ENCODE results near the gene FLNC. TPM values are rescaled to one million over a fixed set of nuclear protein-coding genes. Genes with fewer than 3 reads are reported as not detected.

The FLNC gene
- total RNA-seq, 1 donor from 2014 or later = 7.7 TPM

GRCh38 chr7:128835231-128835751 is 5.1 kb downstream of the FLNC start:
- Mint-ChIP-seq H3K4me1 (ENCODE audit: unreplicated experiment) (no peaks in the 10 kb centered on the region), H3K4me3 (ENCODE audit: unreplicated experiment) (no peak overlapping the region), H3K9me3 (ENCODE audit: unreplicated experiment) (no peaks in the 10 kb centered on the region), H3K27me3 (ENCODE audit: unreplicated experiment) (peaks cover 18% of the 10 kb centered on the region), H3K27ac (ENCODE audit: unreplicated experiment) (no peak overlapping the region), H3K36me3 (ENCODE audit: low read depth, unreplicated experiment) (no peaks in the 10 kb centered on the region)
- DNase-seq (ENCODE audit: low spot score) = no peak
- TF ChIP-seq CTCF (IDR thresholded peaks at IDR 0.05; ENCODE audit: unreplicated experiment) = no peak

GRCh38 chr7:128835790-128836641 is 5.8 kb downstream of the FLNC start:
- H3K9me3 Mint-ChIP-seq (ENCODE audit: unreplicated experiment) = no peaks in the 10 kb centered on the region
- H3K4me3 Mint-ChIP-seq (ENCODE audit: unreplicated experiment) = no peak overlapping the region
- TF ChIP-seq CTCF (IDR thresholded peaks at IDR 0.05; ENCODE audit: unreplicated experiment) = no peak
- no peaks in the 10 kb centered on the region for H3K4me1 Mint-ChIP-seq (ENCODE audit: unreplicated experiment)
- H3K27ac Mint-ChIP-seq (ENCODE audit: unreplicated experiment) = no peak overlapping the region
- no peak for DNase-seq (ENCODE audit: low spot score)
- peaks cover 14% of the 10 kb centered on the region for H3K27me3 Mint-ChIP-seq (ENCODE audit: unreplicated experiment)
- H3K36me3 Mint-ChIP-seq (ENCODE audit: low read depth, unreplicated experiment) = no peaks in the 10 kb centered on the region

GRCh38 chr7:128836729-128837348 is 6.6 kb downstream of the FLNC start:
- Mint-ChIP-seq H3K4me1 (ENCODE audit: unreplicated experiment) (no peaks in the 10 kb centered on the region), H3K36me3 (ENCODE audit: low read depth, unreplicated experiment) (no peaks in the 10 kb centered on the region), H3K27me3 (ENCODE audit: unreplicated experiment) (peaks cover 16% of the 10 kb centered on the region), H3K9me3 (ENCODE audit: unreplicated experiment) (no peaks in the 10 kb centered on the region), H3K27ac (ENCODE audit: unreplicated experiment) (no peak overlapping the region), H3K4me3 (ENCODE audit: unreplicated experiment) (no peak overlapping the region)
- DNase-seq (ENCODE audit: low spot score) = no peak
- no peak for TF ChIP-seq CTCF (IDR thresholded peaks at IDR 0.05; ENCODE audit: unreplicated experiment)

- H3K4me1 Mint-ChIP-seq (ENCODE audit: unreplicated experiment) = no peaks in the 10 kb centered on the region
- H3K9me3 Mint-ChIP-seq (ENCODE audit: unreplicated experiment) = no peaks in the 10 kb centered on the region
- H3K27me3 Mint-ChIP-seq (ENCODE audit: unreplicated experiment) = peaks cover 16% of the 10 kb centered on the region
- no peaks in the 10 kb centered on the region for H3K36me3 Mint-ChIP-seq (ENCODE audit: low read depth, unreplicated experiment)
- H3K4me3 Mint-ChIP-seq (ENCODE audit: unreplicated experiment) = no peak overlapping the region
- TF ChIP-seq CTCF (IDR thresholded peaks at IDR 0.05; ENCODE audit: unreplicated experiment) = no peak
- H3K27ac Mint-ChIP-seq (ENCODE audit: unreplicated experiment) = no peak overlapping the region
- DNase-seq (ENCODE audit: low spot score) = no peak
These were observed 7.3 kb downstream of the FLNC start for GRCh38 chr7:128837521-128837921.
